ENCODE measurements around the gene PREX1.

DNA sequence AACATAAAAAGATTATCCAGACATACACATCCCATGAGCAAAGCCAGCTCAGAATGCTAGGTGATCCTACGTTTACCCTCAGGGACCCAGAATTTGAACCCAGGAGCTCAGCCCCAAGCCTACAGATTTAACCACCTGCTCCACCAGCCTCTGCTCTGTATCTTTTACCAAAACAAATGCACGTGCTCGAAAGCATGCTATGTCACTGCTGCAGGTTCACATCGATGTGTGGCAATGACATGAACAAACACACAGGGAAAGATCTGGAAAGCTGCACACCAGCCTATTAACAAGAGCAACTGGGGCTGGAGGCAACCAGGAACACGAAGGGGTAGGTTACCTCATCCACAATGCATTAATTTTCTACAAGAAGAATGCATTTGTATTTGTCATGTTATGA is 32.1 kb downstream of the PREX1 start:
- TF ChIP-seq POLR2A (IDR thresholded peaks at IDR 0.05; ENCODE audit: low read length) (no peak), GATA1 (IDR thresholded peaks at IDR 0.05; ENCODE audit: low read depth, low read length) (no peak)

Data from erythroblast (primary cell).